A549 (cell line): Measurements from ENCODE around the gene GSTM2. TPM values are rescaled to one million over a fixed set of nuclear protein-coding genes. Genes with fewer than 3 reads are reported as not detected.

Source experiments
- ATAC-seq, 2 experiments: fragments of 200-7000 bp in 1 of 2; fragments of >200 bp in 1 of 2; cut with Nextera tagmentation in 1 of 2; cut with Tn5 transposase in 1 of 2; 3 replicates each; pipeline versions ENCODE4 v1.8.0 to v1.9.1; 2018 to 2020; ENCODE audit warnings: mild to moderate bottlenecking in 1 of 2, moderate library complexity in 1 of 2
- CTCF ChIA-PET: fragments of 300-600 bp; sonication (Branson Sonifier 250); formaldehyde crosslinking; extraction: SDS; loops from one replicate; lab custom pipeline; 2021; ENCODE audit warnings: antibody characterized with exemption, inconsistent platforms; lab: Yijun Ruan, JAX
- POLR2A ChIA-PET: fragments of 350-600 bp; formaldehyde crosslinking; extraction: SDS; loops from one replicate; lab custom pipeline; 2021; ENCODE audit warnings: antibody characterized with exemption, inconsistent platforms; lab: Yijun Ruan, JAX
- DNase-seq, 2 experiments: peaks; one replicate each; pipeline versions ENCODE4 v3.0.0 to v3.0.0-alpha.2; 2011 to 2016; ENCODE audit warnings: low read depth in 1 of 2, low spot score in 1 of 2
- FAIRE-seq: peaks from 2 replicates; lab custom pipeline; 2011; peaks lifted over from hg19 to GRCh38; lab: Jason Lieb, UNC
- H3K27ac ChIP-seq, 2 experiments: fragments of >200 bp; sonication (Bioruptor Twin); formaldehyde crosslinking; 3 replicates each; pipeline ENCODE4 v1.5.1; 2016 to 2017
- H3K4me1 ChIP-seq: fragments of >200 bp; sonication (Bioruptor Twin); formaldehyde crosslinking; 3 replicates; pipeline ENCODE4 v1.6.1; 2016
- H3K4me2 ChIP-seq: fragments of >200 bp; sonication (Bioruptor Twin); formaldehyde crosslinking; 3 replicates; pipeline ENCODE4 v1.6.1; 2016
- H3K4me3 ChIP-seq: fragments of >200 bp; sonication (Bioruptor Twin); formaldehyde crosslinking; 3 replicates; pipeline ENCODE4 v1.5.1; 2016
- H3K9me3 ChIP-seq: fragments of >200 bp; sonication (Bioruptor Twin); formaldehyde crosslinking; 3 replicates; pipeline ENCODE4 v1.6.1; 2016
- ATOH8 ChIP-seq: fragments of 250-450 bp; sonication (Bioruptor Pico); IDR thresholded peaks from 2 replicates; pipeline ENCODE4 v1.5.0; 2020; ENCODE audit warnings: low read depth, mild to moderate bottlenecking, moderate library complexity
- BCL3 ChIP-seq: fragments of >200 bp; sonication (Bioruptor Twin); formaldehyde crosslinking; IDR thresholded peaks from 3 replicates; pipeline ENCODE4 v1.6.1; 2016
- CEBPB ChIP-seq, 2 experiments: fragments of >200 bp in 1 of 2; sonication (Bioruptor Twin) in 1 of 2; formaldehyde crosslinking in 1 of 2; IDR thresholded peaks; 2 replicates each; pipeline ENCODE4 v1.6.1; 2012 to 2016
- CHD2 ChIP-seq: fragments of 150-350 bp; IDR thresholded peaks from 2 replicates; pipeline ENCODE4 v1.6.1; 2014; ENCODE audit warnings: low read length; ENCODE audit not compliant: partially characterized antibody
- CTCF ChIP-seq: fragments of >200 bp; sonication (Bioruptor Twin); formaldehyde crosslinking; IDR thresholded peaks from 3 replicates; pipeline ENCODE4 v1.5.1; 2016
- EHF ChIP-seq: fragments of 250-450 bp; sonication (Bioruptor Pico); IDR thresholded peaks from 2 replicates; pipeline ENCODE4 v1.5.0; 2020; ENCODE audit warnings: mild to moderate bottlenecking
- ELK1 ChIP-seq: fragments of 150-350 bp; IDR thresholded peaks from 2 replicates; pipeline ENCODE4 v1.6.1; 2014; ENCODE audit warnings: low read depth, mild to moderate bottlenecking, low read length
- FOSB ChIP-seq: fragments of 250-450 bp; sonication (Bioruptor Pico); IDR thresholded peaks from 2 replicates; pipeline ENCODE4 v1.5.0; 2020; ENCODE audit warnings: mild to moderate bottlenecking, moderate library complexity
- FOXS1 ChIP-seq: fragments of 250-450 bp; sonication (Bioruptor Pico); IDR thresholded peaks from 2 replicates; pipeline ENCODE4 v1.5.0; 2020; ENCODE audit warnings: mild to moderate bottlenecking, moderate library complexity
- HES2 ChIP-seq: fragments of >200 bp; sonication (Bioruptor Twin); formaldehyde crosslinking; IDR thresholded peaks from 2 replicates; pipeline ENCODE4 v1.6.1; 2016
- HOXA7 ChIP-seq: fragments of 250-450 bp; sonication (Bioruptor Pico); IDR thresholded peaks from 2 replicates; pipeline ENCODE4 v1.5.0; 2020; ENCODE audit warnings: mild to moderate bottlenecking, moderate library complexity
- HOXB13 ChIP-seq: fragments of 250-450 bp; sonication (Bioruptor Pico); IDR thresholded peaks from 2 replicates; pipeline ENCODE4 v1.5.0; 2020; ENCODE audit warnings: low read depth, mild to moderate bottlenecking, moderate library complexity
- MAFK ChIP-seq: fragments of 450-650 bp; IDR thresholded peaks from 2 replicates; pipeline ENCODE4 v1.6.1; 2014; ENCODE audit not compliant: partially characterized antibody
- NFE2L2 ChIP-seq: fragments of 150-350 bp; conservative IDR thresholded peaks from 2 replicates; pipeline ENCODE4 v1.6.1; 2014; ENCODE audit warnings: low read length
- NR3C1 ChIP-seq: fragments of >200 bp; sonication (Bioruptor Twin); formaldehyde crosslinking; IDR thresholded peaks from 3 replicates; pipeline ENCODE4 v1.6.1; 2017
- PBX3 ChIP-seq: IDR thresholded peaks from 2 replicates; pipeline ENCODE4 v1.6.1; 2012
- POLR2A ChIP-seq: IDR thresholded peaks from 2 replicates; pipeline ENCODE4 v1.6.1; 2012; ENCODE audit warnings: mild to moderate bottlenecking, low read length
- POLR2AphosphoS2 ChIP-seq: conservative IDR thresholded peaks from 2 replicates; pipeline ENCODE4 v1.6.1; 2012; ENCODE audit warnings: low read length, improper control_type of control experiment, inconsistent platforms
- RAD21 ChIP-seq, 2 experiments: fragments of >200 bp in 1 of 2; sonication (Bioruptor Twin) in 1 of 2; formaldehyde crosslinking in 1 of 2; IDR thresholded peaks in 1 of 2; conservative IDR thresholded peaks in 1 of 2; 2 replicates in 1 of 2; 3 replicates in 1 of 2; pipeline ENCODE4 v1.6.1; 2012 to 2018; ENCODE audit warnings: inconsistent platforms in 1 of 2
- SMC3 ChIP-seq: fragments of >200 bp; sonication (Bioruptor Twin); formaldehyde crosslinking; IDR thresholded peaks from 3 replicates; pipeline ENCODE4 v1.6.1; 2018; ENCODE audit warnings: inconsistent platforms
- ZC3H11A ChIP-seq: fragments of 450-650 bp; IDR thresholded peaks from 2 replicates; pipeline ENCODE4 v1.6.1; 2014; ENCODE audit warnings: antibody characterized with exemption, mild to moderate bottlenecking
- WGBS: methylation state at CpG from one replicate; pipeline ENCODE4 v1.1.6; 2017; ENCODE audit errors: missing lambda C conversion rate; 5-methylcytosine and 5-hydroxymethylcytosine counted together
- polyA plus RNA-seq, 4 experiments: library from polyadenylated mRNA; depleted of rRNA in 3 of 4; stranded (reverse); fragments of >200 nt; fragmentation: RNase III in 1 of 4; extraction: RNeasy Plus Mini Kit Qiagen cat#74134 plus additional on column Dnase treatment in 1 of 4; gene quantifications; 2 replicates in 3 of 4; 3 replicates in 1 of 4; pipeline ENCODE4 v1.2.3, GENCODE V29; 2011 to 2017

Gene GSTM2
- polyA plus RNA-seq, 2 of the 4 experiments (the other 2 are of a cell fraction) = 4.8 to 6.5 TPM

- TF ChIP-seq CTCF (peak; percentile 31; the same call in 1 of the 3 replicates), SMC3 (peak; percentile 53), ZC3H11A (no peak)
- DNase-seq (no peak), FAIRE-seq (no peak), ATAC-seq (peak in 1 of 2 experiments; percentile 10; a peak in 2 of 6 replicates)
- Histone ChIP-seq H3K4me2 (no peak overlapping the region), H3K9me3 (no peaks in the 10 kb centered on the region), H3K4me1 (peaks cover 16% of the 10 kb centered on the region), H3K4me3 (no peak overlapping the region), H3K27ac (no peak overlapping the region)
- 89% methylated on average over 22 of the region's 30 CpGs for WGBS
- ChIA-PET CTCF (interaction anchor here (1.0 to 21.4 kb wide), 10 partner anchors 11 to 351 kb away, joined by 3 to 295 read pairs (median 8); no protein-coding TSS in a partner anchor), POLR2A (interaction anchor here (3.5 kb wide), 1 partner anchor 82 kb away, joined by 11 read pairs; the partner anchor contains the start of gene GNAI3)
Measured at GRCh38 chr1:109630081-109630897, 37.6 kb upstream of the GSTM2 start.

- TF ChIP-seq NFE2L2 (no peak), POLR2AphosphoS2 (no peak), RAD21 (conservative IDR thresholded peaks at IDR 0.05 in 1 of 2, IDR thresholded peaks at IDR 0.05 in 1 of 2) (no peak), MAFK (no peak), PBX3 (no peak), POLR2A (no peak), CHD2 (no peak), HES2 (no peak), ELK1 (no peak), BCL3 (no peak), FOSB (no peak), HOXB13 (CRISPR knock-in tag) (no peak), NR3C1 (no peak), FOXS1 (CRISPR knock-in tag) (no peak), EHF (CRISPR knock-in tag) (no peak), HOXA7 (CRISPR knock-in tag) (no peak), CEBPB (IDR thresholded peaks at IDR 0.05) (no peak), ATOH8 (no peak)
- CTCF ChIA-PET = interaction anchor here (0.6 to 21.4 kb wide), 13 partner anchors 10 to 353 kb away, joined by 3 to 295 read pairs (median 6); partner anchors contain the start of genes AHCYL1 and GNAI3
- DNase-seq = no peak
- no peak for FAIRE-seq
- Histone ChIP-seq H3K4me2 (no peak overlapping the region), H3K4me3 (no peak overlapping the region), H3K9me3 (no peaks in the 10 kb centered on the region), H3K4me1 (peaks cover 23% of the 10 kb centered on the region), H3K27ac (no peak overlapping the region)
- POLR2A ChIA-PET = interaction anchor here (3.5 kb wide), 1 partner anchor 83 kb away, joined by 11 read pairs; the partner anchor contains the start of gene GNAI3
- 92% methylated on average over 7 of the region's 14 CpGs for WGBS
- no peak for ATAC-seq
Measured at GRCh38 chr1:109630898-109631512, 36.9 kb upstream of the GSTM2 start.
